GM19099 (cell line): Measurements from ENCODE around the gene PIGR.

ENCODE experiments used
- POLR2A ChIP-seq: IDR thresholded peaks from 3 replicates; pipeline ENCODE4 v1.6.1; 2011; ENCODE audit warnings: low read depth; ENCODE audit not compliant: insufficient read length; ENCODE audit errors: extremely low read depth

Gene PIGR

GRCh38 chr1:206929524-206929923 is 16.7 kb downstream of the PIGR start:
- TF ChIP-seq POLR2A, result no peak

- no peak for TF ChIP-seq POLR2A
These were observed 20.0 kb downstream of the PIGR start for GRCh38 chr1:206926286-206926685.

- TF ChIP-seq POLR2A, result no peak
These were observed 21.0 kb downstream of the PIGR start for GRCh38 chr1:206925106-206925736.

DNA sequence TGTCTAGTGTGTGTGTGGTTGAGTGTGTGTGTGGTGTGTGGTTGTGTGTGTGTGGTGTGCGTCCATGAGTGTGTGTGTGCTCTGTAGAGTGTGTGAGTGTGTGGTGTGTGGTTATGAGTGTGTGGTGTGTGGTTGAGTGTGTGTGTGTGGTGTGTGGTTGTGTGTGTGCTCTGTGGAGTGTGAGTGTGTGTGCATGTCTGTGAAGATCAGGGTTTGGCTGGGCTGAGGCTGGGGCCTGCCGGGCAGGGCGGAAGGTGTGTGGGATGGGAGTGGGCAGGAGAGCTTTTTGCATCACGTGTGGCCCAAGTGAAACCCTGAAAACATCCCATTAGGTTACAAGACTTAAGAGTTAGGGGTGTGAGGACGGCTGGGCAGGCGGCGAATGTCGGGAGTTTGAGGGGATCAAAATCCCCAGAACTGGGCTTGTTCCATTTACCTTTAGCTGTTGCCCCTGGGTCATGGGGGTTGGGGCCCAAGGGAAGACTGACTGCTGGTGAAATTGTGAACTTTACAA is 21.6 kb downstream of the PIGR start:
- peak; percentile 13 for TF ChIP-seq POLR2A

DNA sequence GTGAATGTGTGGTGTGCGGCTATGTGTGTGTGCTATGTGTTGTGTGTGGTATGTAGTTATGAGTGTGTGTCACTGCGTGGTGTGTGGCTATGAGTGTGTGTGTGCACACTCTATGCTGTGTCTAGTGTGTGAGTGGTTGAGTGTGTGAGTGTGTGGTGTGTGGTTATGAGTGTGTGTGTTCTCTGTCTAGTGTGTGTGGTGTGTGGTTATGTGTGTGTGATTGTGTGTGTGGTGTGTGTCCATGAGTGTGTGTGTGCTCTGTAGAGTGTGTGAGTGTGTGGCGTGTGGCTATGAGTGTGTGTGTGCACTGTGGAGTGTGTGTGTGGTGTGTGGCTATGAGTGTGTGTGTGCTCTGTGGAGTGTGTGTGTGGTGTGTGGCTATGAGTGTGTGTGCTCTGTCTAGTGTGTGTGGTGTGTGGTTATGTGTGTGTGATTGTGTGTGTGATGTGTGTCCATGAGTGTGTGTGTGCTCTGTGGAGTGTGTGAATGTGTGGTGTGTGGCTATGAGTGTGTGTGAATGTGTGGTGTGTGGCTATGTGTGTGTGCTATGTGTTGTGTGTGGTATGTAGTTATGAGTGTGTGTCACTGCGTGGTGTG is 22.2 kb downstream of the PIGR start:
- peak; percentile 35 for TF ChIP-seq POLR2A

GRCh38 chr1:206923009-206923960 is 23.0 kb downstream of the PIGR start:
- peak; percentile 31 for TF ChIP-seq POLR2A

- TF ChIP-seq POLR2A, result no peak
These were observed 23.7 kb downstream of the PIGR start for GRCh38 chr1:206922524-206922923.

DNA sequence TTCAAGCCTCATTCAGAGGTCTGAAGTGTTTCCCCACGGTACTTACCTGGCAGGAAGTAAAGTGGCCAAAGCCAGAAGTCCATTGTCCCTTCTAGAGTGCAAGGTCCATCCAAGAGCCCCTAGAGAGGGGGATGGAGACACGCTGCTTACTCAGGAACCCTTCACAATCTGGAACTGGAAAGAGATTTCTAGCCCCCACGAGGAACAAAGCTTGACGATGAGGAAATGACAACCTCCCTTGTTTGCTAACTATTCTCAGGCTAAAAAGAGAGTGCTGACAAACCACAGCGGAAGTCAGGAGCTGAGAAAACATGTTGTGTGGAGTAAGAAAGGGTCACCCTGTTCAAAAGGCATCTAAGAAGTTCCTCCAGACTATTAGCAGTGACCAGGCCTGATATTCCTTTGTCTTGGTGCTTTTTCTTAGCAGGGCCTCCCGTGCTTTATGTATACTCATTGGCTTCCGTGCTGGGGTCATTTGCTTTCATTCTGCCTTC is 24.4 kb downstream of the PIGR start, which contains the start of gene FCMR:
TSS of gene FCMR (minus strand) at position 170 of the 494 bp plus-strand sequence. CDS start at position 83, 87 bp downstream.
- TF ChIP-seq POLR2A, result peak; percentile 59

DNA sequence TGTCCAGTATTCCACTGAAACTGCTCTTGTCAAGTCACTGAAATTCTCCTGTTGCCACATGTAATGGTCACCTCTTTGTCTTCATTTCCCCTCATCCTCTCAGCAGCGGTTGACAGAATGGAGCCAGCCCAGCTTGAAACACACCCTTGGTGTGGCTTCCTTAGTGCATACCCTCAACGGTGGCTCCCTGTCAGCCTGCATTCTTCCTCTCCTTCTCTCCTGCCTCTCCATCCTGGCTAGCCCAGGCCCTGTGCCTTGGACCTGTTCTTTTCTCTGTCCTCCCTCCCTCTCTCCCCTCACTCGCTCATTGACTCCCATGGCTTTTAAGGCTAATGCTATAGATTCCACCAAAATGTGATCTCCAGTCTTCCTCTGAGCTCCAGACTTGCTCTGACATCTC is 28.2 kb downstream of the PIGR start:
- TF ChIP-seq POLR2A, result no peak

DNA sequence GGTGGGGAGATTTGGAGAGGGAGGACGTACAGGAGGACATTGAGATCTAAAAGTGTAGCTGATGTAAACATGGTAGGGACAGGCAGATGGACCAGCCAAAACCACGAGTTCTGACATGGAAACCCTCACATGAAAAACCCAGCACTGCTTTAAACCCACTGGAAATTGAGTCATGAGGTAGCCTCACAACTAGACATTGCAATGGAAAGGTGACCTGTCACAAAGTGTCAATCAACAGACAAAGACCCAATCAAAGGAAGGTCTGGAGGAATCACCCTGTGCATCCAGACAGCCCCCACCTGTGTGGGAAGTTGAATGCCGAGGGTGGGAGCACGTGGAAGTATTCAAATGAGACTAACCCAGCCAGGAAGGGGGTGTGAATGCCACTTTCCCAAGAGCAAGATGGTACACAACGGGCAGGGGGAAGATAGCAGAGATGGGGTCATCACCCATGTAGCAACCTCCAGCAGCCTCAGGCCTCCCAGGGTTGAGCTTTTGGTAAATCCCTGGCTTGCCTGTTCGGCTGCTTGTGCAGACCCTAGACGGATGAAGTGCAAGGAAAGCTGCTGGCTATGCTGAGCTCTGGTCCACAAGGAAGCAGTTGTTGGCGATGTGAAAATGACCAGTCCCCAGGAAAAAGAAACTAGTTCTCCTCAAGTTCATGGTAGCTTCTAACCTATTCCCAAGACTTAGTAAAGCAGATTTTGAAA is 30.1 kb downstream of the PIGR start:
- no peak for TF ChIP-seq POLR2A

GRCh38 chr1:206915030-206915735 is 31.1 kb downstream of the PIGR start:
- no peak for TF ChIP-seq POLR2A

- TF ChIP-seq POLR2A, result no peak
These were observed 32.3 kb downstream of the PIGR start for GRCh38 chr1:206913766-206914537.

GRCh38 chr1:206912445-206913095 is 33.7 kb downstream of the PIGR start:
- no peak for TF ChIP-seq POLR2A
